Activated naive CD8-positive, alpha-beta T cell treated with anti-CD3 and anti-CD28 coated beads for 36 hours (primary cell): ENCODE measurements around the gene FLG. TPM values are rescaled to one million over a fixed set of nuclear protein-coding genes. Genes with fewer than 3 reads are reported as not detected.
"Not testable (repeated sequence)": the region's sequence is repeated elsewhere in the genome, so short reads cannot be mapped to it uniquely, and the experiment has no call there.

ENCODE experiments used
- DNase-seq: peaks from one replicate; pipeline ENCODE4 v3.0.0; 2021
- H3K27ac Mint-ChIP-seq: one replicate; pipeline ENCODE4 v1.8.0; 2022; ENCODE audit warnings: mild to moderate bottlenecking, moderate library complexity, mixed read lengths
- H3K27me3 Mint-ChIP-seq: one replicate; pipeline ENCODE4 v1.8.0; 2022; ENCODE audit warnings: mild to moderate bottlenecking, mixed read lengths
- H3K36me3 Mint-ChIP-seq: one replicate; pipeline ENCODE4 v1.8.0; 2021; ENCODE audit warnings: mild to moderate bottlenecking, mixed read lengths
- H3K4me1 Mint-ChIP-seq: one replicate; pipeline ENCODE4 v1.8.0; 2021; ENCODE audit warnings: mixed read lengths
- H3K4me3 Mint-ChIP-seq: one replicate; pipeline ENCODE4 v1.8.0; 2022; ENCODE audit warnings: mild to moderate bottlenecking, moderate library complexity, mixed read lengths
- H3K9me3 Mint-ChIP-seq: one replicate; pipeline ENCODE4 v1.8.0; 2022; ENCODE audit warnings: mixed read lengths
- total RNA-seq, 2 experiments: library from RNA; stranded (reverse); gene quantifications; one replicate each; pipeline ENCODE4 v1.2.3, GENCODE V29; 2021

Gene FLG
- not detected for total RNA-seq

DNA sequence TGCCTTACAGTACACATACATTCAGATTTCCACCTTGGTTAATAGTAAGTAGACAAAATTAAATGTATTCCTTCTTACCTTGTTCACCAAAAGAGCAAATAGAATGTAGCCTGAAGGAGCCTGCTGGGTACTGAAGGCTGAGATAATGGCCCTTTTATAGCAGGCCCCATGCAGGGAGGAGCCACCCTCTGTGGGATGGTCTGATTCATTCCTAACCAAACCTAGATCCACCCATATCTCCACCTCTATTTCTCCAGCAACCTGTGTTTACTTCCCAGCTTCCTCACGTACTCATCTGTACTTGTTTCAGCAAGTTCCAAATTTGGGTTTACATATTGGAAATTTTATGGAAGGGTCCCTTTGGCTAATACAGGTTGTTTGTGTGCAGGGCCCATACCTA lies at the start of gene FLG:
Gene FLG, minus strand, starts transcription at position 129 of the 400 bp plus-strand sequence. CDS start 9,783 bp downstream, outside the sequence.
- no peak within 1 kb of the TSS for H3K4me3 Mint-ChIP-seq
- no peaks in the 10 kb centered on the region for H3K4me1 Mint-ChIP-seq
- no peak for DNase-seq
- no peaks in the 10 kb centered on the region for H3K9me3 Mint-ChIP-seq
- no peaks in the 10 kb centered on the region for H3K27me3 Mint-ChIP-seq
- no peaks in the 10 kb centered on the region for H3K36me3 Mint-ChIP-seq
- no peak within 1 kb of the TSS for H3K27ac Mint-ChIP-seq

DNA sequence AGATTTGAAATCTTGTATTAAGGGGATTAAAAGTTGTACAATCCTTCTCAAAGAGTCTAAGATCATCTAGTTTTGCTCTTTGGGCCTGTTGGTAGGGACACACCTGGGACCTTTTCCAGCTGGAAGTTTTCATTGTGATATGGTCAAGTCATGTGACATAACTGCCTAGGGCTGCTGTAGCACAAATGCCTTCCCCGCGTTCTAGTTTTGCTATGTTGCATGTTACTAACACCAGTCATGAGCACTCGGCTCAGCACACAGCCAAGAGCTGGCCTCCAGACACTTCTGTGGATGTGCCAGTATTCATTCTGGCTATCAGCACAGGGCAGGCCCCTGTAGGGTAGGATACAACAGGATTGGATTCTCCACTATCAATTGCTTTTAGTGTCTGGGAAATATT lies 49.4 kb upstream of the FLG start:
- peaks cover 1% of the 10 kb centered on the region for H3K9me3 Mint-ChIP-seq
- no peak overlapping the region for H3K27ac Mint-ChIP-seq
- DNase-seq = no peak
- H3K4me3 Mint-ChIP-seq = no peak overlapping the region
- H3K36me3 Mint-ChIP-seq = no peaks in the 10 kb centered on the region
- H3K27me3 Mint-ChIP-seq = peaks cover 17% of the 10 kb centered on the region
- no peaks in the 10 kb centered on the region for H3K4me1 Mint-ChIP-seq

- no peaks in the 10 kb centered on the region for H3K36me3 Mint-ChIP-seq
- H3K4me1 Mint-ChIP-seq = no peaks in the 10 kb centered on the region
- H3K4me3 Mint-ChIP-seq = no peak overlapping the region
- peaks cover 4% of the 10 kb centered on the region for H3K9me3 Mint-ChIP-seq
- no peak for DNase-seq
- H3K27me3 Mint-ChIP-seq = peaks cover 18% of the 10 kb centered on the region
- H3K27ac Mint-ChIP-seq = no peak overlapping the region
These were observed 47.6 kb upstream of the FLG start for GRCh38 chr1:152372672-152373071.

DNA sequence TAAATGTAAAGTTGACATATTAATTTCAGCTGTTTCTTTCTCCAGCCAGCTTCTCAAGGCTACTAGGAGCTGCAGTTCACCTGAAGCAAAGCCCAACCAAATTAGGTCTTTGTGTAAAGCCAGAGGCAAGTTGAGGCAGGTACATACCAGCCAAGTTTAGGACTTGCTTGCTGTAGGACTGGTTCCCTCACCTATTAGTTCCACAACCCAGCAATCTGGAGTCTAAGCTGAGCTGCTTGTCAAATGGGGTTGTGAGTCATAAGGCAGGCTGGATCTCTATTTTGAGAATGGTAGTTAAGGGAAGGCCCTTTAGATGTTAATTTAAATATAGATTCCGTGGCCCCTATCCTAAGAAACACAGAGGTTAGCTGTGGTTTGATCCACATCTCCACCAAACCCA lies 42.4 kb upstream of the FLG start:
- H3K4me1 Mint-ChIP-seq = no peaks in the 10 kb centered on the region
- H3K27me3 Mint-ChIP-seq = peaks cover 23% of the 10 kb centered on the region
- no peak for DNase-seq
- H3K36me3 Mint-ChIP-seq = no peaks in the 10 kb centered on the region
- no peak overlapping the region for H3K27ac Mint-ChIP-seq
- H3K9me3 Mint-ChIP-seq = peaks cover 4% of the 10 kb centered on the region
- H3K4me3 Mint-ChIP-seq = no peak overlapping the region

GRCh38 chr1:152359906-152360305 lies 34.9 kb upstream of the FLG start, which contains the start of gene FLG2:
Gene FLG2 (minus strand): TSS chr1:152360006. CDS start chr1:152358884, 1,122 bp downstream.
- Mint-ChIP-seq H3K27ac (no peak within 1 kb of the TSS), H3K36me3 (no peaks in the 10 kb centered on the region), H3K4me3 (no peak within 1 kb of the TSS)

DNA sequence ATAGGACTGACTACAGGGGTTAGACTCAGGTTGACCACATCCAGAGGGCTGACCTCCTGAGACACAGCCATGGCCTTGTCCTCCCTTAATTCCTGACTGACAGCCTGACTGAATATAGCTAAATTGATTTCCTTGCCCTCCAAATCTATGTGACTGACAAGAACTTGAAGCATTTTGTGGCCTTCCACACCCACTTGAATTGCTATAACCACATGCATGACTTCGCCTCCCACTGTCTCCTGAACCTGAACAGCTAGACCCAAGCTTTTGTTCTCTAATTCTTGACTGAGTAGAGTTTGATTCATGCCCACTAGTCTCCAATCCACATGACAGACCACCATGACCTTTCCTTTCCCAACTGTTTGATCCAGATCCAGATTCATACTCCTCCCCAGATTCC lies 31.7 kb upstream of the FLG start:
- Mint-ChIP-seq H3K4me3 (no peak overlapping the region), H3K27ac (no peak overlapping the region), H3K4me1 (no peaks in the 10 kb centered on the region), H3K9me3 (no peaks in the 10 kb centered on the region), H3K27me3 (no peaks in the 10 kb centered on the region), H3K36me3 (no peaks in the 10 kb centered on the region)
- no peak for DNase-seq

More at GRCh38 chr1:152359906-152360305, 34.9 kb upstream of the FLG start, which contains the start of gene FLG2:
- H3K4me1 Mint-ChIP-seq = no peaks in the 10 kb centered on the region
- H3K27me3 Mint-ChIP-seq = no peaks in the 10 kb centered on the region
- no peaks in the 10 kb centered on the region for H3K9me3 Mint-ChIP-seq
- DNase-seq = no peak

GRCh38 chr1:152349611-152350010 lies 24.6 kb upstream of the FLG start:
- no peak for DNase-seq
- Mint-ChIP-seq H3K4me3 (no peak overlapping the region), H3K4me1 (peaks cover 5% of the 10 kb centered on the region), H3K36me3 (no peaks in the 10 kb centered on the region), H3K27me3 (peaks cover 10% of the 10 kb centered on the region), H3K9me3 (no peaks in the 10 kb centered on the region), H3K27ac (no peak overlapping the region)

DNA sequence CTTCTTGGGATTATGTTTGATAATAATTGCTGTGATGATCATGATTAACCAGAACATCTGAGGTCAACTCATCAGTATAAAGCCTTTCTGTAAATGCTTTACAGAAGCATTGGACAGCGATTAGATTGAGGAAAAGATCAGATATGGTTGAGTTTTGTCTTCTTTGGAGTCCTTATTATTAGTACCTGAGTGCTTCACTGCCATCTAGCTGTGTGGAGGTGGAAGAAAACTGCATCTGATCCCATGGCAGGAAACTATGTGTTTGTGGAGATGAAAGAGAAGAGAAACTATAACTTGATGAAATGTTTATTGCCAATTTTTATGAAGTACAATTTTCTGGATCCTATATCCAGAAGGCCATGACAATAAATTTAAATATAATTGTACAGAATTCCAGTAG lies 23.4 kb upstream of the FLG start:
- Mint-ChIP-seq H3K36me3 (no peaks in the 10 kb centered on the region), H3K27ac (no peak overlapping the region), H3K9me3 (no peaks in the 10 kb centered on the region), H3K4me3 (no peak overlapping the region), H3K4me1 (peaks cover 9% of the 10 kb centered on the region), H3K27me3 (peaks cover 13% of the 10 kb centered on the region)
- no peak for DNase-seq

DNA sequence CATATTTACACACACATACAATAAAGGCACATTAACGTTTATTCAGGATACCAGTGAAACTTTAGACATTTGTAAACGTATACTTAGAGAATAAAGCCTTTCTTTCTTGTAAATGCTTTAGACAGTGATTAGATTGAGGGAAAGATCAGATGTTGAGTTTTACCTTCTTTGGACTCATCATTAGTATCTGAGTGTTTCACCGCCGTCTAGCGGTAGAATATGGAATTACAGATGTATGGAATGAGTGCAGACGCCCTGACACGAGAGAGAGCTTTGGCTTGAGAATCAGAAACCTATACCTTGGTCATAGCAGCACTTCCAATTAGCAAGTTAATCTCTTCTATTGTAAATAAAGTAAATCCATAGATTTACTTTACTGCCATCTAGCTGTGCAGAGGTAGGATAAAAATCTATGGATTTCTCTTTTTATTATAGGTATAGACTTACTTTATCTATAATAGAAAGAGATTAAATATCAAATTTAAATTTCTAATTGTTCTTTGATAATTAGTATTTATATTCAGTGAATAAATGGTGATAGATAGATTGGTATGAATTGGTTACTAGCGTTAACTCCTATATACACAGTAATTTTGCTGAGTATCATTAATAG lies 22.2 kb upstream of the FLG start:
- Mint-ChIP-seq H3K9me3 (no peaks in the 10 kb centered on the region), H3K27me3 (peaks cover 13% of the 10 kb centered on the region), H3K27ac (no peak overlapping the region), H3K4me3 (no peak overlapping the region), H3K36me3 (no peaks in the 10 kb centered on the region), H3K4me1 (peaks cover 9% of the 10 kb centered on the region)
- peak; percentile 23 for DNase-seq

DNA sequence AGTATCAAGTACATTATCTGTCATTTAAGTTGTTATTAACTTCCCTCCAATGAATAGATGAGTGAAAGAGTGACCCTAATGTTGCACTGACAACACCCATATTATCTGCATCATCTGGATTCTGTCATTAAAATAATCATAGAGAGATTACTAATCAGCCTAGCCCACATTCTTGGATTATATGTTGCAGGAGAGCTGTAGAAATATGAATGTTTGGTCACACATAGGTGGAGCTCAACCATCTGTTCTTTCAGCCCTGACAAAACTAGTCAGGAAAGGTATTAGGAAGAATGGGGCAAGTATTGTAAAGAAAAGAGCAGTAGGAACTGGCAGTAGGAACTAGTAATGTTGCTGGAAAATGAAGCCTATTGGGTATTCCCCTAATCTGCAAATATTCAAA lies 19.4 kb upstream of the FLG start:
- no peak overlapping the region for H3K4me3 Mint-ChIP-seq
- no peaks in the 10 kb centered on the region for H3K36me3 Mint-ChIP-seq
- DNase-seq = no peak
- H3K4me1 Mint-ChIP-seq = peaks cover 9% of the 10 kb centered on the region
- H3K27ac Mint-ChIP-seq = no peak overlapping the region
- H3K9me3 Mint-ChIP-seq = no peaks in the 10 kb centered on the region
- peaks cover 13% of the 10 kb centered on the region for H3K27me3 Mint-ChIP-seq

- DNase-seq = no peak
- Mint-ChIP-seq H3K9me3 (no peaks in the 10 kb centered on the region), H3K4me3 (no peak overlapping the region), H3K36me3 (no peaks in the 10 kb centered on the region), H3K27me3 (peaks cover 13% of the 10 kb centered on the region), H3K4me1 (peaks cover 7% of the 10 kb centered on the region), H3K27ac (no peak overlapping the region)
These were observed 18.0 kb upstream of the FLG start for GRCh38 chr1:152343006-152343405.

DNA sequence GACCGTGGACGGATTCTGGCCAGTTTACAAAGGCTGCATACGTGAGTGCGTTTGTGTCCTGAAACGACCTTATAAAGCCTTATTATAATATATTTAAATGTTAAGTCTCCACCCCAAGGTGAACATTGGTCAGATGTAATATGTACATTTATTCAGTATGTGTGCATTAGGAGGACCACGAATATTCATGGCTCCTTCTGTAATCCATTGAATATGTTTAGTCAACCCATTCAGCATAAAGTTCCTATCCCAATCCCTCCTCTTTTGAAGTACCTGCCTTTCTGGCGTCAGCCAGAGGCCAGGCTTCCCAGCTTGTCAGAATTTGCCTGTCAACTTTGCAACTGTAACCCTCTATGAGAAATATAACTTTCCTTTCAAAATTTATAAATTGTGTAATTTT lies 10.4 kb upstream of the FLG start:
- DNase-seq = no peak
- Mint-ChIP-seq H3K4me1 (no peaks in the 10 kb centered on the region), H3K36me3 (no peaks in the 10 kb centered on the region)

GRCh38 chr1:152328801-152329391 lies 3.9 kb upstream of the FLG start:
- Mint-ChIP-seq H3K4me3 (no peak overlapping the region), H3K27ac (no peak overlapping the region), H3K9me3 (no peaks in the 10 kb centered on the region), H3K36me3 (no peaks in the 10 kb centered on the region), H3K27me3 (peaks cover 4% of the 10 kb centered on the region), H3K4me1 (no peaks in the 10 kb centered on the region)
- DNase-seq = no peak

More for the DNA sequence above, 10.4 kb upstream of the FLG start:
- H3K4me3 Mint-ChIP-seq = no peak overlapping the region
- H3K27ac Mint-ChIP-seq = no peak overlapping the region
- no peaks in the 10 kb centered on the region for H3K9me3 Mint-ChIP-seq
- peaks cover 4% of the 10 kb centered on the region for H3K27me3 Mint-ChIP-seq

- peaks cover 36% of the 10 kb centered on the region for H3K36me3 Mint-ChIP-seq
- no peak for DNase-seq
- no peak overlapping the region for H3K4me3 Mint-ChIP-seq
- H3K4me1 Mint-ChIP-seq = no peaks in the 10 kb centered on the region
- H3K9me3 Mint-ChIP-seq = peaks cover 5% of the 10 kb centered on the region
- no peaks in the 10 kb centered on the region for H3K27me3 Mint-ChIP-seq
- H3K27ac Mint-ChIP-seq = no peak overlapping the region
These were observed 11.1 kb downstream of the FLG start for GRCh38 chr1:152313970-152314369.

GRCh38 chr1:152313319-152313801 lies 11.7 kb downstream of the FLG start:
- H3K27ac Mint-ChIP-seq = no peak overlapping the region
- DNase-seq = no peak
- no peaks in the 10 kb centered on the region for H3K27me3 Mint-ChIP-seq
- H3K4me3 Mint-ChIP-seq = no peak overlapping the region
- no peaks in the 10 kb centered on the region for H3K4me1 Mint-ChIP-seq
- peaks cover 41% of the 10 kb centered on the region for H3K36me3 Mint-ChIP-seq
- H3K9me3 Mint-ChIP-seq = peaks cover 5% of the 10 kb centered on the region

DNA sequence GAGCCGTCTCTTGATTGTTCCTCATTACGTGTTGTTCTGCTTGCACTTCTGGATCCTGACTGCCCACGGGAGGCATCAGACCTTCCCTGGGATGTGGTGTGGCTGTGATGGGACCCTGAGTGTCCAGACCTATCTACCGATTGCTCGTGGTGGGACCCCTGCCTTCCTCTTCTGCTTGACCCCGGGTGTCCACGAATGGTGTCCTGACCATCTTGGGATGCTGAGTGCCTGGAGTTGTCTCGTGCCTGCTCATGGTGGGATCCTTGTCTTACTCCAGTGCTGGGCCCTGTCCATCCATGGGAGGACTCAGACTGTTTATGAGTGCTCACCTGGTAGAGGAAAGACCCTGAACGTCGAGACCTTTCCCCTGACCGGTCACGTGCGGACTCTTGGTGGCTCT lies 12.9 kb downstream of the FLG start:
- H3K27me3 Mint-ChIP-seq, H3K4me1 Mint-ChIP-seq, H3K4me3 Mint-ChIP-seq, DNase-seq, H3K9me3 Mint-ChIP-seq, H3K27ac Mint-ChIP-seq: not testable (repeated sequence)
- peaks cover 46% of the 10 kb centered on the region for H3K36me3 Mint-ChIP-seq
